OCI-LY3 (cell line): ENCODE results near the gene HAGHL.

ENCODE experiments used
- CTCF ChIP-seq: fragments of 200-600, 300-600 bp; sonication (generic); IDR thresholded peaks from 2 replicates; pipeline ENCODE4 v1.5.1; 2014; ENCODE audit warnings: antibody characterized with exemption, low read length, low read depth
- EZH2phosphoT487 ChIP-seq: fragments of 200-600 bp; shearing (Covaris generic); IDR thresholded peaks from 2 replicates; pipeline ENCODE4 v1.6.1; 2018; ENCODE audit warnings: antibody characterized with exemption, mixed run types, low read depth

DNA sequence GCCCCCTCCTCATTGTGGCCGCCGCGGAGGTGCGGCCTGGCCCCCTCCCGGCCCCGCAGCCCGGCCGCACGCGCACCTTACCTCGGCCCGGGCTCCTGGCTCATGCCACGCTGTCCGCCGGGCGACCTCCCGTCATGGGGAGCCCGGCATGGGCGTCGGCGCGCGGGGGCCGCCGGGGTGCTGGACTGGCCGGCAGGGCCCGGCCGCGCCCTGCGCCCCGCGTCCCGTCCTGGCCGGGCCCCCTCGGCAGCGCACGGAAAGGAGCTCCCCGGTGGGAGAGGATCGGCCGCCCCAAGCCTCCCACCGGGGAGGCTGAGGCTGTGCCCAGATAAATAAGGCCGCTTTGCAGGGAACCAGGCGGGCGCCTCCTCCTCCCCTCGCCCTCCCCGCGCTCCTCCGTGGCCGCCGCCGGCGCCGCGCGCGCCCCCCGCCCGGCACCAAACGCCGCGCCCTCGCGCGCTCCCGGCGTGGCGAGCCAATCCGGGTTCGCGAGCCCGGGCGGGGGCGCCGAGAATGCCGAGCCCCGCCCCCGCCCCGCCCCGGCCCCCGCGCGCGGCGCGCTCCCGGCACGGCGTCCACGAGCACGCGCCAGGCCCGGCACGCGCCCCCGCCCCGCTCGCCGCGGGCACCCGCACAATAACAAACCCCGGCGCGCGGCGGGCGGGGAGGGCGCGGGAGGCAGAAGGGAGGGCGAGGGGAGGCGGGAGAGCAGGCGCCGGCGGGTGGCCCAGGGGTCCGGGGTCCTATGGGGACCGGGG is 21.3 kb upstream of the HAGHL start, which contains the start of gene FBXL16:
- TF ChIP-seq CTCF: no peak
- no peak for TF ChIP-seq EZH2phosphoT487
